Astrocyte (in vitro differentiated cells and primary cell): ENCODE data around the gene HTR3B. TPM values are rescaled to one million over a fixed set of nuclear protein-coding genes. Genes with fewer than 3 reads are reported as not detected.
"Not testable (repeated sequence)": the region's sequence is repeated elsewhere in the genome, so short reads cannot be mapped to it uniquely, and the experiment has no call there.

Experiments used
- DNase-seq: peaks from one replicate; pipeline ENCODE4 v3.0.0-alpha.2; 2010; ENCODE audit warnings: low read depth
- FAIRE-seq: peaks from 2 replicates; lab custom pipeline; 2011; peaks lifted over from hg19 to GRCh38; lab: Jason Lieb, UNC
- H2AFZ ChIP-seq: 2 replicates; pipeline ENCODE4 v1.6.0; 2012; ENCODE audit warnings: low read depth, low read length, inconsistent platforms
- H3K27ac ChIP-seq: 2 replicates; pipeline ENCODE4 v1.5.1; 2011; ENCODE audit warnings: low read depth, low read length, inconsistent platforms
- H3K27me3 ChIP-seq: 2 replicates; pipeline ENCODE4 v1.6.0; 2011; ENCODE audit warnings: low read length, inconsistent platforms; ENCODE audit not compliant: insufficient read depth
- H3K36me3 ChIP-seq: 2 replicates; pipeline ENCODE4 v1.5.1; 2011; ENCODE audit warnings: low read length, inconsistent platforms; ENCODE audit not compliant: insufficient read depth
- H3K4me1 ChIP-seq: 2 replicates; pipeline ENCODE4 v1.5.1; 2011; ENCODE audit warnings: low read length, inconsistent platforms; ENCODE audit not compliant: insufficient read depth
- H3K4me2 ChIP-seq: 2 replicates; pipeline ENCODE4 v1.6.0; 2012; ENCODE audit warnings: low read length, inconsistent platforms
- H3K4me3 ChIP-seq: 2 replicates; pipeline ENCODE4 v1.5.1; 2011; ENCODE audit warnings: low read depth, mild to moderate bottlenecking, low read length, inconsistent platforms; ENCODE audit not compliant: insufficient read depth
- H3K79me2 ChIP-seq: 2 replicates; pipeline ENCODE4 v1.6.0; 2012; ENCODE audit warnings: mild to moderate bottlenecking, low read length, inconsistent platforms; ENCODE audit not compliant: insufficient read depth
- H3K9ac ChIP-seq: 2 replicates; pipeline ENCODE4 v1.6.0; 2012; ENCODE audit warnings: mild to moderate bottlenecking, low read length, inconsistent platforms
- H3K9me3 ChIP-seq: 2 replicates; pipeline ENCODE4 v1.5.1; 2012; ENCODE audit warnings: low read depth, mild to moderate bottlenecking, low read length, inconsistent platforms; ENCODE audit not compliant: insufficient read depth
- H4K20me1 ChIP-seq: 2 replicates; pipeline ENCODE4 v1.6.0; 2012; ENCODE audit warnings: low read length, inconsistent platforms; ENCODE audit not compliant: insufficient read depth
- H3K27ac Mint-ChIP-seq: one replicate; pipeline ENCODE4 v1.8.0; 2021; ENCODE audit warnings: mild to moderate bottlenecking, mixed read lengths; ENCODE audit not compliant: unreplicated experiment
- H3K27me3 Mint-ChIP-seq: one replicate; pipeline ENCODE4 v1.8.0; 2021; ENCODE audit warnings: low read depth, mixed read lengths; ENCODE audit not compliant: unreplicated experiment
- H3K36me3 Mint-ChIP-seq: one replicate; pipeline ENCODE4 v1.8.0; 2021; ENCODE audit warnings: low read depth, mixed read lengths; ENCODE audit not compliant: unreplicated experiment
- H3K4me1 Mint-ChIP-seq: one replicate; pipeline ENCODE4 v1.8.0; 2021; ENCODE audit warnings: low read depth, mixed read lengths; ENCODE audit not compliant: unreplicated experiment
- H3K4me3 Mint-ChIP-seq: one replicate; pipeline ENCODE4 v1.8.0; 2021; ENCODE audit warnings: mild to moderate bottlenecking, moderate library complexity, mixed read lengths; ENCODE audit not compliant: unreplicated experiment
- H3K9me3 Mint-ChIP-seq: one replicate; pipeline ENCODE4 v1.8.0; 2021; ENCODE audit warnings: mild to moderate bottlenecking, mixed read lengths; ENCODE audit not compliant: unreplicated experiment
- EZH2 ChIP-seq: IDR thresholded peaks from 2 replicates; pipeline ENCODE4 v1.6.1; 2012; ENCODE audit warnings: mild to moderate bottlenecking, low read length, inconsistent platforms; ENCODE audit not compliant: insufficient read depth
- total RNA-seq: library from RNA; stranded (reverse); gene quantifications from 2 replicates; pipeline ENCODE4 v1.2.1, GENCODE V29; 2021
- TF ChIP-seq, protein P1 (sequence below): IDR thresholded peaks from 2 replicates; pipeline ENCODE4 v1.5.1; 2011; ENCODE audit warnings: low read depth, mild to moderate bottlenecking, inconsistent platforms, low read length, moderate library complexity; ENCODE audit not compliant: insufficient read depth

The HTR3B gene
- total RNA-seq, 1 donor from 2014 or later, result not detected

DNA sequence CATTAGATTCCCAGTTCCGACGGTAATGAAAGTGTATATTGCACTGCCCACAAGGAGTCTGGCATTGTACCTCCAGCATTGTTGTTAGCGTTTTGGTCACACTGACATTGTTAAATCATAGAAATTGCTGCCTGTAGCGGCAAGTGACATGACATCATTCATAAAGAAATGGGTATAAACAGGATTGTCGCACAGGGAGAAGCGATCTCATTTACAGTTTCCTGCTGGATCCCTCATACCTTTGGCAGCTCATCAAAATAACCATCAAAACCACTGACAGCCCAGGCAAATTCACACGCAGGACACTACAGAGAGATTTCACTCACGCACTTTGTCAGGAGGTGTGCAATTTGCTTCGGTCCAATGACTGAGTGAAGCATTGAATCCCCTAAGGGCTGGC is 3.5 kb downstream of the HTR3B start:
- Histone ChIP-seq H3K9me3 (no peaks in the 10 kb centered on the region), H3K4me3 (no peak overlapping the region), H3K36me3 (no peaks in the 10 kb centered on the region), H4K20me1 (no peaks in the 10 kb centered on the region), H3K79me2 (no peaks in the 10 kb centered on the region), H3K4me2 (no peak overlapping the region), H3K9ac (no peak overlapping the region), H3K4me1 (no peaks in the 10 kb centered on the region), H2AFZ (no peak overlapping the region), H3K27ac (no peak overlapping the region), H3K27me3 (peaks cover 20% of the 10 kb centered on the region)
- no peak overlapping the region for H3K4me3 Mint-ChIP-seq
- H3K9me3 Mint-ChIP-seq, result no peaks in the 10 kb centered on the region
- no peaks in the 10 kb centered on the region for H3K36me3 Mint-ChIP-seq
- peaks cover 11% of the 10 kb centered on the region for H3K4me1 Mint-ChIP-seq
- no peak overlapping the region for H3K27ac Mint-ChIP-seq
- TF ChIP-seq EZH2, result no peak
- TF ChIP-seq, protein P1, sequence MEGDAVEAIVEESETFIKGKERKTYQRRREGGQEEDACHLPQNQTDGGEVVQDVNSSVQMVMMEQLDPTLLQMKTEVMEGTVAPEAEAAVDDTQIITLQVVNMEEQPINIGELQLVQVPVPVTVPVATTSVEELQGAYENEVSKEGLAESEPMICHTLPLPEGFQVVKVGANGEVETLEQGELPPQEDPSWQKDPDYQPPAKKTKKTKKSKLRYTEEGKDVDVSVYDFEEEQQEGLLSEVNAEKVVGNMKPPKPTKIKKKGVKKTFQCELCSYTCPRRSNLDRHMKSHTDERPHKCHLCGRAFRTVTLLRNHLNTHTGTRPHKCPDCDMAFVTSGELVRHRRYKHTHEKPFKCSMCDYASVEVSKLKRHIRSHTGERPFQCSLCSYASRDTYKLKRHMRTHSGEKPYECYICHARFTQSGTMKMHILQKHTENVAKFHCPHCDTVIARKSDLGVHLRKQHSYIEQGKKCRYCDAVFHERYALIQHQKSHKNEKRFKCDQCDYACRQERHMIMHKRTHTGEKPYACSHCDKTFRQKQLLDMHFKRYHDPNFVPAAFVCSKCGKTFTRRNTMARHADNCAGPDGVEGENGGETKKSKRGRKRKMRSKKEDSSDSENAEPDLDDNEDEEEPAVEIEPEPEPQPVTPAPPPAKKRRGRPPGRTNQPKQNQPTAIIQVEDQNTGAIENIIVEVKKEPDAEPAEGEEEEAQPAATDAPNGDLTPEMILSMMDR, result no peak
- H3K27me3 Mint-ChIP-seq, result peaks cover 6% of the 10 kb centered on the region
- DNase-seq (no peak), FAIRE-seq (no peak)

DNA sequence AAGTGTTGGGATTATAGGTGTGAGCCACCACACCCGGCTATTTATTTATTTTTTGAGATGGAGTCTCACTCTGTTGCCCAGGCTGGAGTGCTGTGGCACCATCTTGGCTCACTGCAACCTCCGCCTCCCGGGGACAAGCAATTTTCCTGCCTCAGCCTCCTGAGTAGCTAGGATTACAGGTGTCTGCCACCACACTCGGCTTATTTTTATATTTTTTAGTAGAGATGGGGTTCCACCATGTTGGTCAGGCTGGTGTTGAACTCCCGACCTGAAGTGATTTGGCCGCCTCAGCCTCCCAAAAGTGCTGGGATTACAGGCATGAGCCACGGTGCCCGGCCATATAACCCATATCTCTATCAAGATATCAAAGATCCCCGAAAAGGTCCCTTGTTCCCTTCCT is 6.9 kb downstream of the HTR3B start:
- not testable (repeated sequence) for H3K4me3 ChIP-seq, H2AFZ ChIP-seq, H3K27ac ChIP-seq, H3K27me3 Mint-ChIP-seq, H3K4me3 Mint-ChIP-seq, H3K79me2 ChIP-seq, H3K4me2 ChIP-seq, H3K9ac ChIP-seq, H4K20me1 ChIP-seq, H3K36me3 ChIP-seq, H3K4me1 ChIP-seq, H3K36me3 Mint-ChIP-seq, H3K9me3 ChIP-seq, H3K9me3 Mint-ChIP-seq, DNase-seq, H3K27ac Mint-ChIP-seq, FAIRE-seq
- H3K4me1 Mint-ChIP-seq, result peaks cover 10% of the 10 kb centered on the region
- peaks cover 20% of the 10 kb centered on the region for H3K27me3 ChIP-seq

DNA sequence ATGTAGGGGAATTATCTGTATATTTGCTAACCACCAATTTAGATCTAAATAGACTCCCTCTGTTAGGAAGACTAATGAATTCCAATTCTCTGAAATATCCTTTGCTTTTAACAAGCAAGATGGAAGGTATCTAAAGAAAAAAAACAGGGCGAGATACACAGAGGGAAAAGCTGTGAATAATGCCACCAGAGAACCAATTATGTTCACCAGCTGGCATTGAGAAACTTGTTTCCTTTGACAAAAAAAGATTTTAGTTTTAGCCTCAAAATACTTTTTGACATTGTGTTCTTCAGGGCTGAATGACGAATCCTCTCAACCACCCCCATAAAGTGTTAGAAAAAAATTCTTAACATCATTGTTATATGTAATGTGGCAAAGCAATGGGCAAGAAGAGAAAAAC is 19.0 kb downstream of the HTR3B start:
- Histone ChIP-seq H3K9me3 (no peaks in the 10 kb centered on the region), H3K27me3 (no peaks in the 10 kb centered on the region), H2AFZ (no peak overlapping the region), H3K79me2 (no peaks in the 10 kb centered on the region), H3K4me1 (no peaks in the 10 kb centered on the region), H4K20me1 (no peaks in the 10 kb centered on the region), H3K4me2 (no peak overlapping the region), H3K4me3 (no peak overlapping the region), H3K36me3 (no peaks in the 10 kb centered on the region), H3K9ac (no peak overlapping the region), H3K27ac (no peak overlapping the region)
- Mint-ChIP-seq H3K36me3 (no peaks in the 10 kb centered on the region), H3K4me3 (no peak overlapping the region), H3K27ac (no peak overlapping the region), H3K4me1 (peaks cover 1% of the 10 kb centered on the region), H3K27me3 (no peaks in the 10 kb centered on the region), H3K9me3 (no peaks in the 10 kb centered on the region)
- DNase-seq (no peak), FAIRE-seq (no peak)
- TF ChIP-seq, protein P1, result no peak
- no peak for TF ChIP-seq EZH2
